A172 (cell line): ENCODE results near the gene SGMS2. TPM values are rescaled to one million over a fixed set of nuclear protein-coding genes. Genes with fewer than 3 reads are reported as not detected.
"Not testable (repeated sequence)": the region's sequence is repeated elsewhere in the genome, so short reads cannot be mapped to it uniquely, and the experiment has no call there.

Source experiments
- DNase-seq: peaks from one replicate; pipeline ENCODE4 v3.0.0-alpha.2; 2015; ENCODE audit warnings: low spot score
- total RNA-seq: library from RNA; depleted of rRNA; stranded (reverse); fragments of >200 nt; shearing (Covaris generic); gene quantifications from 2 replicates; pipeline ENCODE4 v1.2.3, GENCODE V29; 2014

SGMS2 gene
- total RNA-seq, 1 experiment from 2014 or later, result 29.4 TPM

DNA sequence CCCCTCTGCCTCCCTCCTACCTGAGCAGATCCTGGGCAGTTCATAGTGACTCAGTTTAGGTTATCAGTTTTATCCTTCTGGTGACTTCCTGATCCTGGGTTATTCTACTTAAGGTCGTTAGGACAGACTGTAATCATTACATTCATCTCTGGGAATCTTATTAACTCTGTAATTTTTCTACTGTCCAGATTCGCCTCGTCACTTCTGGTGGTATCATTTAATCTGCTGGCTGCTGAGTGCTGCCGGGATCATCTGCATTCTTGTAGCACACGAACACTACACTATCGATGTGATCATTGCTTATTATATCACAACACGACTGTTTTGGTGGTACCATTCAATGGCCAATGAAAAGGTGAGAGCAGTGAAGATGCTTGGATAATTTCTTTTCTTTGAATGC lies 83.6 kb downstream of the SGMS2 start:
- no peak for DNase-seq

DNA sequence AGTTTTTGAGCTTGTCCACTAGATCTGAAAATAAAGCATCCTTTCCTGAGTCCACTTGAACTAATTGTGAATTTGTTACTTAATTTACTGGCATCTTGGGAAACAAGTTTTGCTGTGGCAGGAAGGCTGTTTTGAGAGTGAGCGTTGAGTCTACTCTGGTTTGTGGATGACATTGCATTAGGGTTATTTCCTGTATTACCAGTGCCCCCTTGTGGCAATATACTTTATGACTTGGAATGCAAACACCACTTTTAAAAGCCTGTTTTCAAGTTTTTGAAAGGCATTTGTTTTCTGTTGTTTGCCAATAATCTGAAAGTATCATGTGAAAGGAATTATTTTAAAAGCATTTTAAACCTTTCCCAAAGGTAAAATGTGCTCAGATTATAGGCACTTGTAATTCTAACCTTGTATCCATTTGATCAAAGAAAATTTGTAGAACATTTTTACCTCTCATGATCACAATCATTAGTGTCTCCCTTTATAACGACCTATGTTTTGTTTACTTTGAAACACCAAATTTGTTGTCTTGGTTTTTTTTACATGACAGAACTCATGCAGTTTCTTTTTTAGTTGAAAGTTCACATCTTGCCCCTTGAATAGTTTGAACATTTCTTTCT lies 88.7 kb downstream of the SGMS2 start:
- peak; percentile 55 for DNase-seq

DNA sequence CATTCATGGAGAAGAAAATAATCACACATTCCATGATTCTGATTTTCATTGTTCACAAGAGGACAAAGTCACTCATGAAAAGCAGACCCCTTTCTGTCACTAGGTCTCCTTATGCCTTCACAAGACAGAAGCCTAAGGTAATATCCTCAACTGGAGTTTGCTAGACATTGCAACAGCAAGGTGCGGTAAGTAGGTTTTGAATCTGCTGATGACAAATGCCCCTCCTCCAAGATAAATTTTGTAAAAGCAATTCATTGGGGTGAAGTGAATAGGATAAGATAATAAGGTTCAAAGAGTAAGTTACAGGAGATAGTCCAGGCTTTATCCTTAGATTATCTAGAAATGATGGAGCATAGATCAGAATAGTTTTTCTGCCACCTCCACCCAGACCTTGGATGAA lies 90.5 kb downstream of the SGMS2 start:
- no peak for DNase-seq

DNA sequence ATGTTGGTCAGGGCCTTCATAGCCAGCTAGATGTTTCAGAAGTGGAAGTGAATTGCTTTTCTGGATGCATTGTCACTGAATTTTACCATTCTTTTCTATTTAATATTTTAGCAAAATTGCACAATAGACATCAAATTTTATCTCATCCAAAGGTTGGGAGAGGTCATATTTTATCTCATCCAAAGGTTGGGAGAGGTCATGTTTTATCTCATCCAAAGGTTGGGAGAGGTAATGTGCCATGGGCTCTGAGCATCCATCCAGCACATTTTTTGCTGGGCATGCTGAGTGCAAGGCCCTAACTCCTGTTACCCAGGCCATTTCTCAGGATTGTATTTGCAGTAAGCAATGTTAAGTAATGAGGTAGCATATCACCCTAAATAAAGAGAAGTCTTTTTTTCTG lies 91.9 kb downstream of the SGMS2 start:
- DNase-seq, result no peak

DNA sequence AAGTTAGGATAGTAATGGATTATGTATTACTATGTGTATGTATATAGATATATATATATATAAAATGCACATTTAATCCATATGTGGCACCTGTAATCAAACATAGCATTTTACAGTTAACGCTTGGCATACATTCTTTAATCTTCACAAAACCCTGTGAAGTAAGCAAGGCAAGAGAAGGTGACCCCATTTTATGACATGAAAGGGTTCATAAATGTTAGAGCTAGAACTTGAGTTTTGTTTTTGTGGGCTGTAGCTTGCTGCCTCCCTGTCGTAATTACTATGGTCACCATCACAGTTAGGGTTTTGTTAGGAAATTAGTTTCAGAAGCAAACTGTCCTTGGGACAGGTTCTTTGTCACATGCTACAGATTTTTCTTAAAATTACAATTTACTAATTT lies 92.8 kb downstream of the SGMS2 start:
- no peak for DNase-seq

DNA sequence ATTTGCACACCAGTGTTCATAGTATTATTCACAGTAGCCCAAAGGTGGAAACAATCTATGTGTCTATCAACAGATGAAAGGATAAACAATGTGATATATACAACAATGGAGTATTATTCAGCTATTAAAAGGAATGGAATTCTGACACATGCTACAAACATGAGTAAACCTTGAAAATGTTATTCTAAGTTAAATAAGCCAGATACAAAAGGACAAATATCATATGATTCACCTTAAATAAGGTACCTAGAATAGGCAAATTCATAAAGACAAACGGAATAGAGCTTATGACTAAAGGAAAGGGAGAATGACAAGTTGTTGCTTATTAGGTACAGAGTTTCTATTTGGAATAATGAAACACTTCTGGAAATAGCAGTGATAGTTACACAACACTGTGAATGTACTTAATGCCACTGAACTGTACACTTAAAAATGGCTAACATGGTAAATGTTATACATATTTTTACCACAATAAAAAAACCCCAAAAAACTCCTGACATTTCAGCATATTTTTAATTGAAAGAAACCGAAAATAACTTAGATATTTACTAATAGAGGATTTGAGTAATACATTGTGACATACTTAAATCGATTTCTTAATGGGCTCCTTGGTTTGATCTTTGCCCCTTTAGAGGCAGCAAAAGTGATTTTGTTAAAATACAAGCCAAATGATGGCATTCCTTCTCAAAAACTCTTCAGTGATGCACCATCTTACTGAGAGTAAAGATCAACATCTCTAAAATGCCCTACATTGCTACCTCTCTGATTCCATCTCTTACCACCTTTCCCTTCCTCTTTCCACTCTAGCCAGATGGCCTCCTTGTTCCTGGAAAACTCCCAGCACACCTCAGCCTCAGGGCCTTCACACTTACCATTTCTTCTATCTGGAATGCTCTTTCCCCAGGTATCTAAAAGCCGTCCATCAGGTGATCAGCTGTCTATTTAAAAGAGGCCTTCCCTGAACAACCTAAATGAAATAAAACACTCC lies 98.0 kb downstream of the SGMS2 start:
- no peak for DNase-seq

DNA sequence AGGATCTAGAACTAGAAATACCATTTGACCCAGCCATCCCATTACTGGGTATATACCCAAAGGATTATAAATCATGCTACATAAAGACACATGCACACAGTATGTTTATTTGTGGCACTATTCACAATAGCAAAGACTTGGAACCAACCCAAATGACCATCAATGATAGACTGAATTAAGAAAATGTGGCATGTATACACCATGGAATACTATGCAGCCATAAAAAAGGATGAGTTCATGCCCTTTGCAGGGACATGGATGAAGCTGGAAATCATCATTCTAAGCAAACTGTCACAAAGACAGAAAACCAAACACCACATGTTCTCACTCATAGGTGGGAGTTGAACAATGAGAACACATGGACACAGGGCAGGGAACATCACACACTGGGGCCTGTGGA lies 101.0 kb downstream of the SGMS2 start:
- DNase-seq, result not testable (repeated sequence)

DNA sequence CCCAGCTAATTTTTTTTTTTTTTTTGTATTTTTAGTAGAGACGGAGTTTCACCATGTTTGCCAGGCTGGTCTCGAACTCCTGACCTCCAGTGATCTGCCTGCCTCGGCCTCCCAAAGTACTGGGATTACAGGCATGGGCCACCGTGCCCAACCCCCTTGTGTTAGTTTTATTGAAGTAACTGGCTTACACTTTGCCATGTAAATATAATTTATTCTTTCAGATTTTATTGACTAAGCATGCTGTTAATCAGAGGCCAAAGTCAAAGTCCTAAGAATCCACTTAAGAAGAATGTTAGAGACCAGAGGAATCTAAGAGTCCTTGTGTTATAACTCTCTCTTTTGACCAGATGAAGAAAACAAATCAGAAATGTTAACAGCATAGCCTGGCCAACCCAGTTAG lies 102.1 kb downstream of the SGMS2 start:
- not testable (repeated sequence) for DNase-seq

DNA sequence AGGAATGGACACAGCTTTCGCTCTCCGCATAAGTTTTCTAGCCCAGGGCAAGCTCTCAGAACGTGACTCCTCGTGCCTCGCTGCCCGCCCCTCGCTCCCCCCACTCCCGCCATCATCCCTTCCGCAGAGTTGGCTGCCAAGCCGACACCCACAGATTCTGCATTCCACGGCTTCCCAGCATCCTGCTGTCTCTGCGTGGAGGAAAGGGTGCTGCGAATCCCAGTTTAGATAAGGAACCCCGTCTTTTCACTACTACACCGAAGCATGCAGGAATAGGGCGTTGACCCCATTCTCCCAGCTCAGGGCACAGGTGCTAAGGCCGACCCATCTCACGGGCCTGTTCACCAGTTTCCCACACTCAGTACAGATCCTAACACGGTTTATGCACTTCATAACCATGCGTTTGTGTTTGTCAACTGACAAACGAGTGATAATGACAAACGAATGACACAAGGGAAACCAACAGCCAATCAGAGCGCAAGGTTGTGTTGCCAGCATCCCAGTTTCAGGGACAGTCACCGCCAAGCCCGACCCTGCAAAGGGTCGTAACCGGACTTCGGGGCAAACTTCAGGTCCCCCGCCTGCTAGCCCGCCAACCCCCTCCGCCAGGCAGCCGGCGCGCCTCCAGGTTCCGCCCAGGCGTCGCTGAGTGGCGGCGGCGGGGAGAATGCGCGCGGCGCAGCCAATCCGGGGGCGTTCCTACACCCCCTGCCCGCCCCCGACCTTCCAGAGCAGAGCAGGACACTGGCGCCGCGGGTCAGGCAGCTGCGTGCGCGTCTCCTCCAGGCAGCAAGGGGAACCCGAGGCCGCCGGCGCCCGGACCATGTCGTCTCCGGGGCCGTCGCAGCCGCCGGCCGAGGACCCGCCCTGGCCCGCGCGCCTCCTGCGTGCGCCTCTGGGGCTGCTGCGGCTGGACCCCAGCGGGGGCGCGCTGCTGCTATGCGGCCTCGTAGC lies 106.4 kb downstream of the SGMS2 start, which contains the start of gene CYP2U1:
CYP2U1 (plus strand) TSS at position 729 of the 954 bp plus-strand sequence; CDS start at position 824, 95 bp downstream.
- peak; percentile 61 for DNase-seq

DNA sequence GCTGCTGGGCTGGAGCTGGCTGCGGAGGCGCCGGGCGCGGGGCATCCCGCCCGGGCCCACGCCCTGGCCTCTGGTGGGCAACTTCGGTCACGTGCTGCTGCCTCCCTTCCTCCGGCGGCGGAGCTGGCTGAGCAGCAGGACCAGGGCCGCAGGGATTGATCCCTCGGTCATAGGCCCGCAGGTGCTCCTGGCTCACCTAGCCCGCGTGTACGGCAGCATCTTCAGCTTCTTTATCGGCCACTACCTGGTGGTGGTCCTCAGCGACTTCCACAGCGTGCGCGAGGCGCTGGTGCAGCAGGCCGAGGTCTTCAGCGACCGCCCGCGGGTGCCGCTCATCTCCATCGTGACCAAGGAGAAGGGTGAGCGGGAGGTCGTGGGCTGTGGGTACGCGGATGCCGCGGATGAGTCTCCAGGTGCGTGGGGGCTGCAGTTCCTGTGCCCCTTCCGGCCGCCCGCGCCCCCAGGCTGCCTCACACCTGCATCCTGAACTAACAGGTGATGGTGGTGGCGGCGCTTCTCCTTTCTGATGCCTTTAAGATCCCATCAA lies 107.1 kb downstream of the SGMS2 start:
- no peak for DNase-seq

DNA sequence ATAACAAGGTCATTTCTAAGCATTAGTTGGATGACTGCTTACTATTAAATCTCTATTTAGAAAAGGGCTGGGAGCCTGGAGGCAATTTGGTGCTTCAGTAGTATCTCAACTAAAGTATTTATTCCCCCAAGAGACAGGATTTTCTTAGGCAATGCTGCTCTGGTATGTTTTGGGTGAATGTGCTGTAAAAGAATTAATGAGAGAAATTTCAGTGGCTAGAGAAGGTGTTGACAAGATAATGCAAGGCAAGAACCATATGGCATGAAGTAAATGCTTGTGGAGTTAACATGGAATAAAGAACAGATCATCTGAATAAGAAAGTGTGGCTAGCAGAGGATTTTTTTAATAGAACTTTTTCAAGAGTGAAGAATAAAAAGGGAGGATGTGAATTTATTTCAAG lies 110.5 kb downstream of the SGMS2 start:
- DNase-seq, result no peak

DNA sequence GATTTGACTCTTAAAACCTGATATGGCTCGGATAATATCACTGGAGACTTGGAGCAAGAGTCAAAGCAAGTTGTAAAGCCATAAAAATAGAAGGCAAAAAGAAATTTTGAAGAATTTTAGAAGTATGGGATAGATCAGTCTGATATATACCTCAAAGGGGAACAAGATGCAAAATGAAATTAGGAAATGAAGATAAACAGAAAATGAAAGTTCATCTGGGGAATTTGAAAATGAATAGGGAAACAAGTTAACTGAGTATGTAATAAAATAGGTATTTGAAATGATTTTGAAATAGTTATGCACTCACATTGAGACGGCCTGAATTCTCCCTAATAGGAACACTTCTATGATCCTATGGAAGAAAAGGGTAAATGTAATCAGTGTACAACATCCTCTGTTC lies 112.3 kb downstream of the SGMS2 start:
- no peak for DNase-seq

DNA sequence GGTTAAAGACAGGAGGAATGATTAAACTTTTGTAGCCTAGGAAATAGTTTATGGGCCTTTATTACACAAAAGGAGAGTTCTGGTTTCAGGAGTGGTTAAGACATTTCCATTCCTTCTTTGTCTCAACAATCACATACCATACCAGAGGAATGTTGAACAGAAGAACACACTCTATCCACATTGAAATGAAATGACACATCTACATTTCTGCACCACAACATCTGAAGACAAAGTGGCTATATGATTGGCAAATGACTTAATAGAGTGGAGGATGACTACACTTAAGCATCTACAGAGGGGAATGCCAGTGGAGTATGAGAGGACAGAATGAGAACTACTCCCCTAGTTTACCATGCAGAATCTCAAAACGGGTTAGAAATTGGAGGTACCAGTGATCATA lies 114.6 kb downstream of the SGMS2 start:
- DNase-seq, result no peak

DNA sequence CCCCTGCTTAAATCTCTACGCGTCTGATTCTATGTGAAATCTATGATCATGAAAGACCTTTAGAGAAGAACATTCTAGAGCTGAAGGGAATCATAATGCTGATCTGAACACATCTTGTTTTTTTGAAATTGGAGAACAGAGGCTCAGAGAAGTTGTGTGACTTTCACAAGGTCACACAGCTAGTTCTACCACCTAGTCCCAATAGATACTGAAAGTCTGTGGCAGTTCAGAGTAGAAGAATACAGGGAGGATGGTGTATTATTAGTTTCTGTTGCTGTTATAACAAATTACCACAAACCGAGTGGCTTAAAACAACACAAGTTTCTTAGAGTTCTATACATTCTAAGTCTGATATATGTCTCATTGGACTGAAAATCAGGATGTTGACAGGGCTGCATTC lies 121.1 kb downstream of the SGMS2 start:
- no peak for DNase-seq

DNA sequence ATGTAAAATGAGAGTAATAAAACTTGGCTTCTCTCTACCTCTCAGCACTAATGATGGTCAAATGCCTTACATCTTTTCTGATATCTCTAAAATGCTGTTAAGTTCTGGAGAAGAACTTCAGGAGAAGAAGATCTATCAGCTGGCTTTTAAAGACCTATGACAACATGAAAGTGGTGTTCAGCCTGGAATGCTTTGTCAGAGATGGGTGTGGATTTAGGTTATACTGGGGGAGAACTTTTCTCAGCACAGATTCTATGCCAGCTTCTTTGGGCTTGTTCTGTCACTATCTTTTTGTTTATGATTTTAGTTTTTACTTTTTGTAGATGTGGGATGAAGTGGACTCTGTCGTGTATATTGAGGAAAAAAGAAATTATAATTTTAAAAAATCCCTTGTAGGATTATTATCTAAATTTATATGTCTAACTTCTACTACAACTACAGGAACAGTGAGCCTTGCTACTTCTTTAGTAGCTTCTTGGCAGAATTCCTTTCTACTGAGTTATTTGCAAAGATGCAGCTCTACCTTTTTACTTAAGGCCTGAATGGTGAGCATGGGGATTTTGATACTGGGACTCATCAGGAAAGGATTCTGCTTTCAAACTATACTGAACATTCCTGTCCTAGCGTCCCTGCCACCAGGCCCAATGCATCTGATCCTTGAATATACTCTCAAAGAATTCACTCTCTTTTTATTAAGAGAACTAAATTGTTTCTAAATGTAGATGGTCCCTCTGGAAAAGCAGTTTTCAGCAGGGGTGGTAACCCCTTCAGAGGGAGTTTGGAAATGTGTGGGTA lies 126.2 kb downstream of the SGMS2 start:
- no peak for DNase-seq

DNA sequence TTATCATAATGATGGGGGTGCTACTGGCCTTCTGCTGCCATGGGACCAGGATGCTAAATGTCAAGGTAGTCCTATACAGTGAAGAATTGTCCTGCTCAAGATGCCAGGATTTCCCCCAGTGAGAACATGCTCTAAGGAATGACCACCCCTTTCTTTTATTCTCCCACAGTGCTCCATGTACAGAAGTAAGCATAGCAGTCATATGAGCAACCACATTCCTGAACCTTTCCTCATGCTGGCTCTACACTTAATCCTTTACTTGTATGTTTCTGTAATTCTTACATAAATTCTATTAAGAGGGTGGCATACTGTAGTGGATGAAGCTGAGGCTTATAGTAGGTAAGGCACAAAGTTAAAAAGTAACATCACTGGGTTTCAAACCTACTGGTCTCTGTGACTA lies 126.8 kb downstream of the SGMS2 start:
- DNase-seq, result no peak

DNA sequence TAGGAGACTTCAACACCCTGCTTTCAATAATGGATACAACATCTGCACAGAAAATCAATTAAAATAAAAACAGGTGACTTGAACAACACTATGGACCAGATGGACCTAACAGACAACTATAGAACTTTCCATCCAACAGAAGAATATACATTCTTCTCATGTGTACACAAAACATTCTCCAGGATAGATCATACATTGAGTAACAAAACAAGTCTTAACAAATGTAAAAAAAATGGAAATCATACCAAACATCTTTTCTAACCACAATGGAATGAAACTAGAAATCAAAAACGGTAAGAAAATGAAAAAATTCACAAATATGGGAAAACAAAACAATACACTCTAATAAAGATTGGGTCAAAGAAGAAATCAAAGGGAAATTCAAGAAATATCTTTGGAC lies 131.3 kb downstream of the SGMS2 start:
- DNase-seq, result no peak
